HG03064 (cell line): ENCODE results near the gene RC3H2.

Source experiments
- ATAC-seq: cut with Tn5 transposase; IDR thresholded peaks from one replicate; pipeline ENCODE4 v1.9.1; 2021; ENCODE audit warnings: low read depth; ENCODE audit not compliant: unreplicated experiment

The RC3H2 gene

GRCh38 chr9:122904823-122905710 lies at the start of gene RC3H2:
RC3H2 (minus strand) TSS chr9:122905359; CDS start chr9:122897509, 7,850 bp downstream.
- peak; percentile 80 for ATAC-seq

GRCh38 chr9:122954253-122954691 lies 49.1 kb upstream of the RC3H2 start:
- no peak for ATAC-seq

DNA sequence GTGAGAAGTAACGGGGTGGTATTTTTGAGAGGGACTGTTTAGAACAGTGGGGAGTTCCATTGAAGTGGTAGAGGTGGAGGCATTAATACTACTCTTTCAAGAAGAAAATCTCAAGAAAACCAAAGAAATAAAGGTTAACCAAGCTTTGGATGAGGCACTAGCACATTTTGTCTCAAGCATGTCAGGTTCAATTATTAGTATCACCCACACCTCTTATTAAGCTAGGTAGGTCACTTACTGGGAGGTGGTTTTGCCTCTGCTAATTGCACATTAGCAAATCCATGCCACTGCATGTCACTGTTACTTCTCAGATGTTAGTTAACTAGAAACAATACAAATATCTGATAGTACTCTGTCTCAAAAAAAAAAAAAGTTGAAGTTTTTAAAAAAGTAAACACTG lies 45.9 kb upstream of the RC3H2 start:
- no peak for ATAC-seq

GRCh38 chr9:122950263-122950662 lies 45.1 kb upstream of the RC3H2 start:
- no peak for ATAC-seq

DNA sequence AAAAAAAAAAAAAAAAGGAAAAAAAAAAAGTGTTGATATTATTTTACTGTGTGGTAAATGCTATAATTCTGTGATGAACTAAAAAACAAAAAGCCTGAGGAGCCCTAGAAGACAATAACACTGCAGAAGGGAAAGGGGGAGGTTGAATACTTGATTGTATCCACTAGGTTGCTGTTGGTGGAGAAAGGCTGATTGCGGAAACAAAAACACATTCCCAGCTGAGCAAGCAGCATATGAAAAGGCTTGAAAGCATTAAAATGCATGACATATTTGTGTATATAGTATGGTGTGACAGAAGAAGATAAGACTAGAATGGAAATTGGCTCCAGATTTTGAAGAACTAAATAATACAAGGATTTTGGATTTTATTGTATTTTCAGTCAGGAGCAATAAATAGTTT lies 44.5 kb upstream of the RC3H2 start:
- ATAC-seq: no peak

DNA sequence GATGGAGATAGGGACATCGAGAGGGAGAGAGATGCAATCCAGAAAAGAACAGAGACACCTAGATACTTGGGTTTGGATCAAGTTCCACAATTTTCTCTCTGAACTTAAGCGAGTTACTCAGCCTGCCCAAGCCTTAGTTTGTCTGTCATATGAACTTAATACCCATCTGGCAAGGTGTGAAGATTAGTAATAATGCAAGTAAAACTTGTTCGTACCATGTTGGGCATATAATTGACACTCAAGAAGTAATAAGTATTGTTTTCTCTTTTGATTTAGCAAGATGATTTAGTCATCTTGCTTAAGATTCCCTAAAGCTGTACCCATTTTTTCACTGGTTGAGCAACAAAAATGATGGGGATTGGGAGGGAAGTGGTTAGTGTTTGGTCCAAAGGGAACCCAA lies 43.2 kb upstream of the RC3H2 start:
- ATAC-seq: no peak

DNA sequence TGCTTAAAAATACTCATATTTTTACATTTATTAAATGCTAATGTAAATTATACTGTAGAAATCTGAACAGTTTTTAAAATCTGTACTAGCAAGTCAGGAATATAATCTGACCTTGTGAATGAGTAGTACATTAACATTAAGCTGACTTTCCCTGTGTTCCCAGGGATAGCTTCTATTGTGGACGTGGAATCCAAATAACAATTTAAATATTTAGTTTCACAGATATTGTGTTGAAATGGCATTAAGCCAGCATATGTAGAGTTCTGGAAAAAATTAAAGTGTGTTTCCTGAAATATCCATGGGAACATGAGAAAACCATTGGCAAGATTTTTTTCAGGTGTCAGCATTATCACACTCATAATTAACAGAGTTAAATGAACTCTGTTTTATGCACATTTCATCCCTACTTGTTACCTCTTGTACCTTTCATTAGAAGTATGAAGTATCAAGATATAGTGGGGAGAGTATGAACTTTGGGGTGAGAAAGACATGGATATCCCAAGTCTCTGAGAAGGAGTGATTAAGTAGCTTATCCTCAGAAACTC lies 41.4 kb upstream of the RC3H2 start:
- ATAC-seq: no peak

DNA sequence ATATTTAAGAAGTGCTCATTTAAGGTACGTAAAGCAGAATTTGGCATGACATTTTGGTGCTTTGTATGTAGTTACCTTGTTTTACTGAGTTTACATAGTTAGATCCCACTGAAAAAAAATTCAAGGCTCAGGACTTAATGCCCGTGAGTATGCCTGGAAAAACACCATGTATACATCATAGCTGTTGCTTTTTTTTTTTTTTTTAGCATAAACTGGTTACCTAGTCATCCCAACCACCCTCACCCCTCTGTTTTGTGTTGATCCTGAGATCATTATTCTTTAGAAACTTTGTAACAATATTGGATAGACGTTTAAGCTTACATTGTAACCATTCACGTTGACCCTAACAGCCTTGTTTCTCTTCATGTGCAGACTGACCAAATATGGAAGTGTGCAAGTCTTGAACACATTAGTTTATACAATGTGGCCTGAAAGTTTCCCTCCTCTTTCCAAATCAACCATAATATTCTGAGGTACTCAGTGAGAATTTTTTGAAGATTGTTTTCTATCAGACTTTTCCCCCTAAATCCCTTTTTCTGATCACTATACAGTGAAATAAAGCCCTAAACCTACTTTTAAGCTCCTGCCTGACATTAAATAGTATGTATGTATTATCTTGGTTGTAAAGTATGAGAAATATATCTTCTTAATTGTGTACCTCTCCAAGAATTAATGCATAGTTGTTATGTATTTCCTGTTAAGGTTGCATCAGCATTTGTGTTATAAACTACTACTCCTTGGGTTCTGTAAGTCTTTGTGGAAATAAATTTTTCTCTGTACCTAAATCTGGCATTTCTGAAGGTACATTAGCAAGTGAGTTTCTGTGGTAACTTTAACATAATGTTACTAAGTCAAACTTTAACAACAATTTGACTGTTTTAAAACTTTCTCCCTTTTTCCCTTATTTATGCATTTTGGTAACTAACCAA lies 40.1 kb upstream of the RC3H2 start:
- ATAC-seq: no peak

GRCh38 chr9:122941582-122942234 lies 36.5 kb upstream of the RC3H2 start:
- ATAC-seq: no peak

DNA sequence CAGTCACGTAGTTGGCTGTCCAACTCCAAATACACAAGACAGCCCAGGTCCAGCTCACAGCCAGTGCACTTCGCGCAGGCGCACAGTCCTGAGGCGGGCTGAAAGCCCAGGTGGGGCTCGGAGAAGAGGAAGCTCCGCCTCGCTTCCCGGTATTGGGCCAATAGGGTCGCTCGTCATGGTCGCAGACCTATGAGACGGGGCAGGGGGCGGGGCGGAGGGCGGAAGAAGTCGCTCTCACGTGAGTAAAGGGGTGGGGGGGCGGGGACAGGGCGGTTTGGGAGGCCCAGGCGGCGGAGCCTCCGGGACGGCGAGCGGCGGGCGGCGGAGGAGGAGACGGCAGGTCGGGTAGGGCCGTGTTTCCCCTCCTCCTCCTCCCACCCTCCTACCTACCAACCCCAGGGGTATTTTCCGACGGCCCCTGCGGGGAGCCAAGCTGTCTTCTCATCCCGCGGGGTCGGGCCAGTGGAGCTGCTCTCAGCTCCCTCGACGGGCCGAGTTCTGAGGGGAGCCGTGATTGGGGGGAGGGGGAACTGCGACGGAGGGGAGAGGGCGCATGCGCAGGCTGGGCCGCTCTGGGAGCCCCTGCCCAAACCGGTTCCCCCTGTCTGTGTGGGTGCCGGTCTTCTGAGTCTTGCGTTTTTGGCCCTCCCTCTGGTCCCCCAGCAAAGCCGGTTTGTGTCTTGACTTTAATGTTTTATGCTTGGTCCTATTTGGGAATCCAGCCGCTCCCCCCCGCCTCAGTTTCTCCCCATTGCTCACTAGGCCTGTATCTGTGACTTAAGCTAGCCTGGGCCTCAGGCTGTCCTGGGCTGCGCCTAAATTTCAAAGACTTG lies 35.8 kb upstream of the RC3H2 start, which contains the start of gene RABGAP1:
TSS of gene RABGAP1 (plus strand) at position 272 of the 833 bp plus-strand sequence. CDS start 16,040 bp downstream, outside the sequence.
- peak; percentile 92 for ATAC-seq

DNA sequence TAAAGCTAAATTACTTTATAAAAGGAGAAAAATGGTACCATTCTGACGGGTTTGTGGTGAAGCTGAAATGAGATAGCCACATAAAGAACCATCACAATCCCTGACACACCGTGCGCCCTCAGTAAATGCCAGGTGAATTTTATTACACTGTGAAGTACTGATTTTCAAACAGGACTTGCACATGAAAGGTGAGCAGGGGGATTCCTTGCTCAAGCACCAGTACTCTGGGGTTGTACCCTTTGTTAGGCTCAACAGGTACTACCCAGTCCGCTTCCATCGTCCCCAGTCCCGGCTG lies 35.2 kb upstream of the RC3H2 start:
- ATAC-seq: no peak

DNA sequence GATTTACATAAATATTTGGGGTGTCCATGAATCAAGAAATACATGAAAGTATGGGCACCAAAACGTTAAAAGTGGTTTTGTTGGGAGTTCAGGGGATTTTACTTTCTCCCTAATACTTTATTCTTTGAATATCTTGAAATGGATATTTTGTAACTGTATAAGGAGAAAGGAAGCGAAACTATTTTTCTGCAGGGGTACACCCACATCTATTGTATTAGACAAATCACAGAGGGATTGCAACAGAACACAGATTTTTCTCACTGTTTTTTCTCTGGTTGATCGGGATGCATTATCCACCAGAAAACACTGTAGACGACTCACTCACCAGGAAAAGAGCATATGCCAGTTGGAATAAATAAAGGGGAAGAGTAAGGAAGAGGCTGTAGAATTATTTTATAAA lies 34.4 kb upstream of the RC3H2 start:
- ATAC-seq: no peak

- ATAC-seq: no peak
Observed at GRCh38 chr9:122936883-122937282, 31.7 kb upstream of the RC3H2 start.

- ATAC-seq: no peak
Observed at GRCh38 chr9:122936464-122936863, 31.3 kb upstream of the RC3H2 start.

- peak; percentile 89 for ATAC-seq
Observed at GRCh38 chr9:122931226-122932121, 26.3 kb upstream of the RC3H2 start, which contains the start of gene ZBTB26. ZBTB26 (minus strand) TSS chr9:122931512; CDS start chr9:122919934, 11,578 bp downstream.

- no peak for ATAC-seq
Observed at GRCh38 chr9:122930541-122931225, 25.5 kb upstream of the RC3H2 start.

DNA sequence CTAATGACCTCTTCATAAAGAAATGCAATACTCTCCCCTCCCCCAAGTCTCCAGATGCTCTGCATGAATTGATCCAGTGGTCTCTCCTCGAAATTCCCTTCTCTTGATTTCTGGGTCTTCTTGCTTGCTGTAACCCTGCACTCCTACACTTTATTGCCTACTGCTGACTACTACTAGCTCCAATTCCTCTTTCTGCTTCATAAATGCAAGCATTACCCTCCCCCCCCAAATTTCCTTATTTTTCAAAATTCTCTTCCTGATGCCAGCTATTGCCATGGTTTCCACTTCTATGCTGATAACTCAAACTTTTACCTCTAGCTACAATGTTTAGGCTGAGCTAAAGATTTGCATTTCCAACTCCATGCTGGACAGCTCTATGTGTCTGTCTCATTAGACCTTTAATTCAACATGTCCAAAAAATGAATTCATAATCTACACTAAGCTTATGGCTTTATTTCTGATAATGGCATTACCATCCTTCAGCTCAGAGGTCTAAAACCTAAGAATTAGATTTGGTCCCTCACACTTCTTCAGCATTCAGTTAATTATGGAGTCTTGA lies 24.7 kb upstream of the RC3H2 start:
- no peak for ATAC-seq

- no peak for ATAC-seq
Observed at GRCh38 chr9:122923947-122924346, 18.8 kb upstream of the RC3H2 start.
